MCF 10A (cell line): ENCODE results near the gene ROCK1. TPM values are rescaled to one million over a fixed set of nuclear protein-coding genes. Genes with fewer than 3 reads are reported as not detected.
"Not testable (repeated sequence)": the region's sequence is repeated elsewhere in the genome, so short reads cannot be mapped to it uniquely, and the experiment has no call there.

Experiments used
- BruUV-seq: library from RNA; stranded (reverse); fragments of 400-500 nt; replicated peaks from 2 replicates; lab custom pipeline; 2021; lab: Mats Ljungman, UMichigan
- CTCF ChIA-PET: fragments of 300-600 bp; sonication (Branson Sonifier 250); formaldehyde crosslinking; extraction: SDS; loops from one replicate; lab custom pipeline; 2021; ENCODE audit warnings: antibody characterized with exemption, inconsistent platforms; lab: Yijun Ruan, JAX
- POLR2A ChIA-PET: fragments of 300-600, 350-650 bp; sonication (Branson Sonifier 250); formaldehyde crosslinking; extraction: SDS; loops from one replicate; lab custom pipeline; 2020; ENCODE audit warnings: antibody characterized with exemption, inconsistent platforms; lab: Yijun Ruan, JAX
- DNase-seq: peaks from one replicate; pipeline ENCODE4 v3.0.0-alpha.2; 2018; ENCODE audit not compliant: unreplicated experiment
- H3K27ac Mint-ChIP-seq: one replicate; pipeline ENCODE4 v1.8.0; 2022; ENCODE audit warnings: mild to moderate bottlenecking, low read depth, mixed read lengths; ENCODE audit not compliant: unreplicated experiment
- H3K27me3 Mint-ChIP-seq: one replicate; pipeline ENCODE4 v1.8.0; 2022; ENCODE audit warnings: mixed read lengths; ENCODE audit not compliant: insufficient read depth, unreplicated experiment
- H3K36me3 Mint-ChIP-seq: one replicate; pipeline ENCODE4 v1.8.0; 2022; ENCODE audit warnings: mild to moderate bottlenecking, moderate library complexity, mixed read lengths; ENCODE audit not compliant: insufficient read depth, unreplicated experiment
- H3K4me1 Mint-ChIP-seq: one replicate; pipeline ENCODE4 v1.8.0; 2022; ENCODE audit warnings: mixed read lengths; ENCODE audit not compliant: insufficient read depth, unreplicated experiment
- H3K4me3 Mint-ChIP-seq: one replicate; pipeline ENCODE4 v1.8.0; 2022; ENCODE audit warnings: mild to moderate bottlenecking, moderate library complexity, mixed read lengths; ENCODE audit not compliant: unreplicated experiment
- H3K9me3 Mint-ChIP-seq: one replicate; pipeline ENCODE4 v1.8.0; 2022; ENCODE audit warnings: mixed read lengths; ENCODE audit not compliant: unreplicated experiment
- CTCF ChIP-seq: fragments of 200-600 bp; IDR thresholded peaks from one replicate; pipeline ENCODE4 v1.8.0; 2022; ENCODE audit warnings: antibody characterized with exemption, mild to moderate bottlenecking; ENCODE audit not compliant: unreplicated experiment
- intact Hi-C: fragments of 100-400 bp; cut with micrococcal nuclease; formaldehyde crosslinking; loops from 2 replicates; pipeline ENCODE4 v1.14.1; 2022
- total RNA-seq: library from RNA; stranded (reverse); gene quantifications from 2 replicates; pipeline ENCODE4 v1.2.3, GENCODE V29; 2022

Gene ROCK1
- total RNA-seq, 1 experiment from 2014 or later = 47.9 TPM

- H3K4me3 Mint-ChIP-seq = no peak overlapping the region
- peaks cover 39% of the 10 kb centered on the region for H3K36me3 Mint-ChIP-seq
- no peak for DNase-seq
- TF ChIP-seq CTCF = no peak
- H3K27me3 Mint-ChIP-seq = no peaks in the 10 kb centered on the region
- BruUV-seq = no TSS peak
- no peaks in the 10 kb centered on the region for H3K4me1 Mint-ChIP-seq
- CTCF ChIA-PET = interaction anchor here (1.0 kb wide), 1 partner anchor 51 kb away, joined by 3 read pairs; no protein-coding TSS in a partner anchor
- intact Hi-C loops = no loop called here
- H3K27ac Mint-ChIP-seq = no peak overlapping the region
- POLR2A ChIA-PET = interaction anchor here (0.9 kb wide), 1 partner anchor 21 kb away, joined by 3 read pairs; no protein-coding TSS in a partner anchor
- peaks cover 9% of the 10 kb centered on the region for H3K9me3 Mint-ChIP-seq
Observed at GRCh38 chr18:21031845-21032244, 79.8 kb downstream of the ROCK1 start.

GRCh38 chr18:21018257-21018656 is 93.4 kb downstream of the ROCK1 start:
- peaks cover 69% of the 10 kb centered on the region for H3K36me3 Mint-ChIP-seq
- ChIA-PET POLR2A (interaction anchor here (0.6 kb wide), 1 partner anchor 11 kb away, joined by 3 read pairs; no protein-coding TSS in a partner anchor), CTCF (interaction anchor here (1.3 to 1.5 kb wide), 2 partner anchors 160 to 177 kb away, joined by 4 read pairs; no protein-coding TSS in a partner anchor)
- H3K4me1 Mint-ChIP-seq, H3K9me3 Mint-ChIP-seq, H3K27me3 Mint-ChIP-seq, DNase-seq, BruUV-seq, intact Hi-C loops, H3K27ac Mint-ChIP-seq, H3K4me3 Mint-ChIP-seq: not testable (repeated sequence)

GRCh38 chr18:21012308-21012707 is 99.3 kb downstream of the ROCK1 start:
- peaks cover 69% of the 10 kb centered on the region for H3K36me3 Mint-ChIP-seq
- H3K4me1 Mint-ChIP-seq = peaks cover 6% of the 10 kb centered on the region
- H3K27me3 Mint-ChIP-seq = no peaks in the 10 kb centered on the region
- intact Hi-C loops = no loop called here
- POLR2A ChIA-PET = interaction anchor here (1.5 kb wide), 1 partner anchor 36 kb away, joined by 3 read pairs; no protein-coding TSS in a partner anchor
- no TSS peak for BruUV-seq
- no peak for DNase-seq
- no peak overlapping the region for H3K27ac Mint-ChIP-seq
- peaks cover 9% of the 10 kb centered on the region for H3K9me3 Mint-ChIP-seq
- no peak overlapping the region for H3K4me3 Mint-ChIP-seq
- CTCF ChIA-PET = no interaction called here
- no peak for TF ChIP-seq CTCF

GRCh38 chr18:21004726-21005125 is 106.9 kb downstream of the ROCK1 start:
- intact Hi-C loops = loop anchor here (10.0 kb wide), 2 partner anchors 100 to 170 kb away; no protein-coding TSS in a partner anchor
- H3K9me3 Mint-ChIP-seq = peaks cover 7% of the 10 kb centered on the region
- H3K4me3 Mint-ChIP-seq = no peak overlapping the region
- TF ChIP-seq CTCF = no peak
- H3K27ac Mint-ChIP-seq = no peak overlapping the region
- ChIA-PET POLR2A (interaction anchor here (0.9 to 1.8 kb wide), 4 partner anchors 11 to 175 kb away, joined by 3 to 4 read pairs (median 4); no protein-coding TSS in a partner anchor), CTCF (interaction anchor here (0.6 to 1.3 kb wide), 3 partner anchors 34 to 329 kb away, joined by 3 to 4 read pairs (median 3); no protein-coding TSS in a partner anchor)
- DNase-seq = peak; percentile 66
- H3K36me3 Mint-ChIP-seq = peaks cover 36% of the 10 kb centered on the region
- no TSS peak for BruUV-seq
- peaks cover 13% of the 10 kb centered on the region for H3K4me1 Mint-ChIP-seq
- no peaks in the 10 kb centered on the region for H3K27me3 Mint-ChIP-seq
